Astrocyte of the cerebellum (primary cell): ENCODE results near the gene GRHL1.

Experiments
- DNase-seq: peaks from one replicate; pipeline ENCODE4 v3.0.0-alpha.2; 2011; ENCODE audit warnings: low read depth
- H3K4me3 ChIP-seq: 2 replicates; pipeline ENCODE4 v1.5.1; 2011; ENCODE audit warnings: mild to moderate bottlenecking, low read depth, low read length, moderate library complexity
- in situ Hi-C: cut with HindIII; loops from 2 replicates; pipeline ENCODE4 v1.10.0; 2017; ENCODE audit warnings: low sequenced_read_pairs
- TF ChIP-seq, protein P1 (sequence below): IDR thresholded peaks from 2 replicates; pipeline ENCODE4 v1.5.1; 2012; ENCODE audit warnings: low read length, low read depth, moderate library complexity, mild to moderate bottlenecking; ENCODE audit errors: missing control alignments

GRHL1 gene

GRCh38 chr2:10002109-10002508 is 50.6 kb downstream of the GRHL1 start:
- in situ Hi-C loops = no loop called here
- no peak for DNase-seq
- TF ChIP-seq, protein P1, sequence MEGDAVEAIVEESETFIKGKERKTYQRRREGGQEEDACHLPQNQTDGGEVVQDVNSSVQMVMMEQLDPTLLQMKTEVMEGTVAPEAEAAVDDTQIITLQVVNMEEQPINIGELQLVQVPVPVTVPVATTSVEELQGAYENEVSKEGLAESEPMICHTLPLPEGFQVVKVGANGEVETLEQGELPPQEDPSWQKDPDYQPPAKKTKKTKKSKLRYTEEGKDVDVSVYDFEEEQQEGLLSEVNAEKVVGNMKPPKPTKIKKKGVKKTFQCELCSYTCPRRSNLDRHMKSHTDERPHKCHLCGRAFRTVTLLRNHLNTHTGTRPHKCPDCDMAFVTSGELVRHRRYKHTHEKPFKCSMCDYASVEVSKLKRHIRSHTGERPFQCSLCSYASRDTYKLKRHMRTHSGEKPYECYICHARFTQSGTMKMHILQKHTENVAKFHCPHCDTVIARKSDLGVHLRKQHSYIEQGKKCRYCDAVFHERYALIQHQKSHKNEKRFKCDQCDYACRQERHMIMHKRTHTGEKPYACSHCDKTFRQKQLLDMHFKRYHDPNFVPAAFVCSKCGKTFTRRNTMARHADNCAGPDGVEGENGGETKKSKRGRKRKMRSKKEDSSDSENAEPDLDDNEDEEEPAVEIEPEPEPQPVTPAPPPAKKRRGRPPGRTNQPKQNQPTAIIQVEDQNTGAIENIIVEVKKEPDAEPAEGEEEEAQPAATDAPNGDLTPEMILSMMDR = no peak
- H3K4me3 ChIP-seq = no peak overlapping the region

- no peak overlapping the region for H3K4me3 ChIP-seq
- in situ Hi-C loops = no loop called here
- DNase-seq = no peak
- TF ChIP-seq, protein P1 = no peak
Measured at GRCh38 chr2:10002681-10003080, 51.2 kb downstream of the GRHL1 start.

DNA sequence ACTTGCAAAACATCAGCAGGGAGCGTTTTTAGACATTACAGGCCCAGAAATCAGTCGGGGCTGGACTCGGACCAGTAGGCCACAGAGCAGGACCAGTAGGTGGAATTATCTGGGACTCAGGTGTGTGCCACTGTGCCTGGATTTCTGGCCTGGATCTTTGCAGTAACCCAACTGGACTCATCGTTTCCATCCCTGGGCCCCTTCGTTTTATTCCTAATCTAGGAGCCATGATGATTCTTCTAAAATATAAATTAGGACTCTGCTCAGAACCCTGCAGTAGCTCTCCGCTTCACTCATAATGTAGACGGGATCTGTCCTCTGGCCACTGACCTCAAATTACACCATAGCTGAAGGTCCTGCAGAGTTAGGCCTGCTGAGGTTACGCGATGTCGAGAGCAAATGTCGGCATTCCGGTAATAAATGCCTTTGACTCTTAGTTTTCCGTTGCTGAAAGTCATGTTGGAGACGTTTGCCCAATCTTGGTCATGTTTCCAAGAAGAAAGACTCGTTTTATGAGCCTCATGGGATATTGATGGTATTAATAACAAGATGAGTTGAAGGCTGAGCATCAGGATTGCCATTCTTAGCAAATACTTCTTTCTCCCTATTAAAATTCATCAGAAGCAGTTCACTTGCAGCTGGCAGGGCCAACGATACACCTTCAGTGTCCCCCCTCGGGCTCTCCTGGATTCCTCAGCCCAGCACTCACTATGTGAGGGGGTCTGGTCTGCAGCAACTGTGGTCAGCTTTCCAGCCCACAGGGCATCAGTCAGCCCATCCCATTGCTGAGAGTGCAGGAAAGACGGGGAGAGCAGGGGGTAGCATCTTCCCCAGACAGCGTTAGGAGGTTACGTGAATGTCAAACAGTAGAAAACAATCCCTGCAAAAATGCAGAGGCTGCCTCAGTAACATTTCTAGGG is 52.0 kb downstream of the GRHL1 start:
- in situ Hi-C loops = no loop called here
- TF ChIP-seq, protein P1 = no peak
- no peak overlapping the region for H3K4me3 ChIP-seq
- no peak for DNase-seq

- DNase-seq = no peak
- in situ Hi-C loops = no loop called here
- TF ChIP-seq, protein P1 = no peak
- no peak overlapping the region for H3K4me3 ChIP-seq
Measured at GRCh38 chr2:10004401-10004800, 52.9 kb downstream of the GRHL1 start.

GRCh38 chr2:10004836-10005235 is 53.3 kb downstream of the GRHL1 start:
- in situ Hi-C loops = no loop called here
- TF ChIP-seq, protein P1 = no peak
- H3K4me3 ChIP-seq = no peak overlapping the region
- DNase-seq = no peak

GRCh38 chr2:10005461-10006235 is 54.2 kb downstream of the GRHL1 start:
- no peak overlapping the region for H3K4me3 ChIP-seq
- in situ Hi-C loops = no loop called here
- DNase-seq = no peak
- TF ChIP-seq, protein P1 = no peak
